ENCODE measurements around the gene CAMKK2.

Gene CAMKK2

GRCh38 chr12:121290410-121290809, 6.1 kb downstream of the CAMKK2 start:
- Histone ChIP-seq H3K4me3 (ENCODE audit: low read depth in 1 of 2, low read length in 2 of 2) (no peak overlapping the region), H4K20me1 (ENCODE audit: insufficient read depth, low read length) (peaks cover 37% of the 10 kb centered on the region; the same call in 1 of the 2 replicates), H3K4me1 (ENCODE audit: insufficient read depth, low read length) (peaks cover 14% of the 10 kb centered on the region), H2AFZ (ENCODE audit: low read depth, low read length) (no peak overlapping the region), H3K27me3 (ENCODE audit: insufficient read depth, low read length, poor library complexity) (no peaks in the 10 kb centered on the region), H3K9ac (ENCODE audit: low read depth, low read length) (no peak overlapping the region), H3K79me2 (ENCODE audit: insufficient read depth, low read length) (peaks cover 54% of the 10 kb centered on the region), H3K9me3 (ENCODE audit: insufficient read depth, low read length, severe bottlenecking) (no peaks in the 10 kb centered on the region), H3K36me3 (ENCODE audit: insufficient read depth, low read length) (peaks cover 12% of the 10 kb centered on the region), H3K4me2 (ENCODE audit: insufficient read depth, low read length) (no peak overlapping the region), H3K27ac (ENCODE audit: low read length) (no peak overlapping the region)
- TF ChIP-seq EZH2 (IDR thresholded peaks at IDR 0.05; ENCODE audit: borderline replicate concordance, low read depth, low read length, severe bottlenecking): no peak
- no peak for TF ChIP-seq CTCF (IDR thresholded peaks at IDR 0.05; ENCODE audit: borderline replicate concordance, extremely low read depth, low read length, poor library complexity, severe bottlenecking)
- ATAC-seq (ENCODE audit: insufficient read depth, low read depth): no peak
- no peak for DNase-seq

- DNase-seq: no peak
- Histone ChIP-seq H3K9me3 (ENCODE audit: insufficient read depth, low read length, severe bottlenecking) (no peaks in the 10 kb centered on the region), H3K36me3 (ENCODE audit: insufficient read depth, low read length) (peaks cover 12% of the 10 kb centered on the region), H3K4me2 (ENCODE audit: insufficient read depth, low read length) (no peak overlapping the region), H2AFZ (ENCODE audit: low read depth, low read length) (no peak overlapping the region), H3K79me2 (ENCODE audit: insufficient read depth, low read length) (peaks cover 50% of the 10 kb centered on the region), H3K4me1 (ENCODE audit: insufficient read depth, low read length) (peaks cover 9% of the 10 kb centered on the region), H3K27ac (ENCODE audit: low read length) (no peak overlapping the region), H4K20me1 (ENCODE audit: insufficient read depth, low read length) (peaks cover 33% of the 10 kb centered on the region; the same call in 1 of the 2 replicates), H3K27me3 (ENCODE audit: insufficient read depth, low read length, poor library complexity) (no peaks in the 10 kb centered on the region), H3K9ac (ENCODE audit: low read depth, low read length) (no peak overlapping the region), H3K4me3 (ENCODE audit: low read depth in 1 of 2, low read length in 2 of 2) (no peak overlapping the region)
- ATAC-seq (ENCODE audit: insufficient read depth, low read depth): no peak
- no peak for TF ChIP-seq CTCF (IDR thresholded peaks at IDR 0.05; ENCODE audit: borderline replicate concordance, extremely low read depth, low read length, poor library complexity, severe bottlenecking)
- no peak for TF ChIP-seq EZH2 (IDR thresholded peaks at IDR 0.05; ENCODE audit: borderline replicate concordance, low read depth, low read length, severe bottlenecking)
These were observed 6.5 kb downstream of the CAMKK2 start for GRCh38 chr12:121289962-121290361.

DNA sequence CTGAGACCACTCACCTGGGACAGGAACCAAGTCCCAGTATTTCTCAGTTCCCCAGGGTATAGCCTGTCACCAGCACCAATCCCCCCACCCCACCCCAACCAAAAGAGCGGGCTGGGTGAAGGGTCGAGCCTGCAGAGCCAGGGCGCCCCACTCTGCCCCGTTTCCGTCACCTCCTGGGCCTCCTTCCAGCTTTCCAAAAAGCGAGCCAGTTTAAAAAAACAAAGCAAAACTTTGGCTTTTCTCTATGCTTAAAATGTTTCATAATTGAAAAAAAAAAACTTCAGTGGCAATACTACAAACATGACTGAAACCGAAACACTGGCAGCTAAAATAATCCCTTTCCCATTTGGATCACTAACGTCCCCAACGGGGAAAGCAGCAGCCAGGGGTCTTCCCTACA, 7.5 kb downstream of the CAMKK2 start:
- H3K27ac ChIP-seq (ENCODE audit: low read length): no peak overlapping the region
- no peaks in the 10 kb centered on the region for H3K27me3 ChIP-seq (ENCODE audit: insufficient read depth, low read length, poor library complexity)
- no peak for TF ChIP-seq EZH2 (IDR thresholded peaks at IDR 0.05; ENCODE audit: borderline replicate concordance, low read depth, low read length, severe bottlenecking)
- H3K4me2 ChIP-seq (ENCODE audit: insufficient read depth, low read length): no peak overlapping the region
- DNase-seq (no peak), ATAC-seq (ENCODE audit: insufficient read depth, low read depth) (no peak)
- no peak overlapping the region for H2AFZ ChIP-seq (ENCODE audit: low read depth, low read length)
- no peaks in the 10 kb centered on the region for H3K9me3 ChIP-seq (ENCODE audit: insufficient read depth, low read length, severe bottlenecking)
- H3K79me2 ChIP-seq (ENCODE audit: insufficient read depth, low read length): peaks cover 46% of the 10 kb centered on the region
- peaks cover 16% of the 10 kb centered on the region for H3K36me3 ChIP-seq (ENCODE audit: insufficient read depth, low read length)
- no peak overlapping the region for H3K9ac ChIP-seq (ENCODE audit: low read depth, low read length)
- no peaks in the 10 kb centered on the region for H3K4me1 ChIP-seq (ENCODE audit: insufficient read depth, low read length)
- peaks cover 27% of the 10 kb centered on the region; the same call in 1 of the 2 replicates for H4K20me1 ChIP-seq (ENCODE audit: insufficient read depth, low read length)
- no peak overlapping the region for H3K4me3 ChIP-seq (ENCODE audit: low read depth in 1 of 2, low read length in 2 of 2)

GRCh38 chr12:121288158-121288845, 8.2 kb downstream of the CAMKK2 start:
- peaks cover 44% of the 10 kb centered on the region; the same call in 1 of the 2 replicates for H3K79me2 ChIP-seq (ENCODE audit: insufficient read depth, low read length)
- H3K27ac ChIP-seq (ENCODE audit: low read length): no peak overlapping the region

More at GRCh38 chr12:121288158-121288845, 8.2 kb downstream of the CAMKK2 start:
- peaks cover 19% of the 10 kb centered on the region for H3K36me3 ChIP-seq (ENCODE audit: insufficient read depth, low read length)
- H3K4me3 ChIP-seq (ENCODE audit: low read depth in 1 of 2, low read length in 2 of 2): no peak overlapping the region
- H3K4me2 ChIP-seq (ENCODE audit: insufficient read depth, low read length): no peak overlapping the region
- no peak overlapping the region for H2AFZ ChIP-seq (ENCODE audit: low read depth, low read length)
- no peak overlapping the region for H3K9ac ChIP-seq (ENCODE audit: low read depth, low read length)
- H3K27me3 ChIP-seq (ENCODE audit: insufficient read depth, low read length, poor library complexity): no peaks in the 10 kb centered on the region
- H3K4me1 ChIP-seq (ENCODE audit: insufficient read depth, low read length): no peaks in the 10 kb centered on the region
- ATAC-seq (ENCODE audit: insufficient read depth, low read depth): no peak
- H4K20me1 ChIP-seq (ENCODE audit: insufficient read depth, low read length): peaks cover 31% of the 10 kb centered on the region; the same call in 1 of the 2 replicates
- no peak for DNase-seq
- H3K9me3 ChIP-seq (ENCODE audit: insufficient read depth, low read length, severe bottlenecking): no peaks in the 10 kb centered on the region
- no peak for TF ChIP-seq EZH2 (IDR thresholded peaks at IDR 0.05; ENCODE audit: borderline replicate concordance, low read depth, low read length, severe bottlenecking)
- no peak for TF ChIP-seq CTCF (IDR thresholded peaks at IDR 0.05; ENCODE audit: borderline replicate concordance, extremely low read depth, low read length, poor library complexity, severe bottlenecking)

All from DND-41 (cell line).